Limb (tissue), 2 donors: ENCODE data around the gene UBE2J2.

Experiments
- DNase-seq, 2 donors: peaks; one replicate each; pipeline ENCODE4 v3.0.0-alpha.2; 2016; ENCODE audit errors: extremely low spot score in 2 of 2

Gene UBE2J2

GRCh38 chr1:1296070-1297061, 22.7 kb upstream of the UBE2J2 start:
- DNase-seq: no peak

GRCh38 chr1:1295154-1295923, 21.7 kb upstream of the UBE2J2 start:
- no peak for DNase-seq

DNA sequence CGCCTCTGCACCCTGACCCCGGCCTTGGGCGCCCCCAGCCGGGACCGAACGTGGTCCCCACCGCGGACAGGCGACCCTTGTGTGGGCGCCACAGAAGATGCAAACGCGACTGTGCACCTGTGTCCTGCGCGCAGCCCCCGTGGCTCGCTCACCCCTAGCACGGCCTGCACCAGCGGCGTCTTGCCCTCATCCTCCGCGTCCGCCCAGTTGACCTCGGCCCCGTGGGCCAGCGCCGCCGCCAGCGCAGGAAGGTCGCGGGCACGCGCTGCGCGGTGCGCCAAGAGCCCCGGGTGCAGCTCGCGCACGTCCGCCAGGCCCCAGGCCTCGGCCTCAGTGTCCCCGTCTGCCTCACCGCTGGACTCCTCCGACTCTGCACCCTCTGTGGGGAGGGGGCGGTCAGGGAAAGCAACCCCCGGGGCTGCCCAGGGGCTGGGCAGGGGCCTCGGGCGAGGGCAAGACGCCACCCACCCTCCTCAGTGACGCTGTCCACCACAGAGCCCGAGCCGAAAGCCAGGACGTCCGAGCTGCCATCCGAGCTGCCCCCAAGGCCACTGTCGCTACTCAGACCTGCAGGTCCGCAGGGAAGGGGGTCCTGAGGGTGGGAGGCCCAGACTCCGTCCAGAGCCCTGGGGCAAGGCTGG, 20.7 kb upstream of the UBE2J2 start:
- no peak for DNase-seq

GRCh38 chr1:1293263-1294249, 19.9 kb upstream of the UBE2J2 start:
- DNase-seq: no peak

DNA sequence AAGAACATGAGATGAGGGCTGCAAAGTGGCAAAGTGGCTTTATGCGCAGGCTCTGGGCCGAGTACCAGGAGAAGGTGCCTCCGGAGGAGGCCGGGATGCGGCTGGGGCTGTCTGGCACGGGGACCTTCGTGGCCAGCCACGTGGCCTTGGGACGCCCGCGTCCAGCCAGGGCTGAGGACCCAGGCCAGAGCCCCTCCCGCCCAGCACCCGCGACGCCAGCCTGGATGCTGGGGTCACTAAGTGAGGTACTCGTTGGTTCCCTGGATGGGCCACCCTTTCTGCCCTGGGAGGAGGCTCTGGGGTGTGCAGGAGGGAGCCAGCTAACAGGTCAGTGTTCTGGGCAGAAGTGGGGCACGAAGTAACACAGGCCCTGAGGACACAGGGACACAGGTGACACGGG, 19.2 kb upstream of the UBE2J2 start:
- DNase-seq: no peak

DNA sequence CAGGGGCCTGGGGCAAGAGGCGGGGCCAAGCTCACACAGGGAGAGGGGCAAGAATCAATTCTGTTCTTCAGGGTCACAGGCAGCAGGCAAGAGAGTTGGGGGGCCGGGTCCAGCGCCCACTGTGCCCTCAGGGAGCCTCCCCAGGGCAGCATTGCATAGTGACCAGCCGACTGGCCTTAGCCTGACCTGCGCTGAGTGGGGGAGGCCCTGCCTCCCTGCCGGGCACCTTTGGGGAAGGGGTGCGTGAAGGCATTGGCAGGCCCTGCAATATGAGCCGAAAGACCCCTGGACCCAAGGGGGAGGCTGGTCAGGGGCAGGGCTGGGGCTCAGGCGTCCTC, 18.8 kb upstream of the UBE2J2 start:
- no peak for DNase-seq

DNA sequence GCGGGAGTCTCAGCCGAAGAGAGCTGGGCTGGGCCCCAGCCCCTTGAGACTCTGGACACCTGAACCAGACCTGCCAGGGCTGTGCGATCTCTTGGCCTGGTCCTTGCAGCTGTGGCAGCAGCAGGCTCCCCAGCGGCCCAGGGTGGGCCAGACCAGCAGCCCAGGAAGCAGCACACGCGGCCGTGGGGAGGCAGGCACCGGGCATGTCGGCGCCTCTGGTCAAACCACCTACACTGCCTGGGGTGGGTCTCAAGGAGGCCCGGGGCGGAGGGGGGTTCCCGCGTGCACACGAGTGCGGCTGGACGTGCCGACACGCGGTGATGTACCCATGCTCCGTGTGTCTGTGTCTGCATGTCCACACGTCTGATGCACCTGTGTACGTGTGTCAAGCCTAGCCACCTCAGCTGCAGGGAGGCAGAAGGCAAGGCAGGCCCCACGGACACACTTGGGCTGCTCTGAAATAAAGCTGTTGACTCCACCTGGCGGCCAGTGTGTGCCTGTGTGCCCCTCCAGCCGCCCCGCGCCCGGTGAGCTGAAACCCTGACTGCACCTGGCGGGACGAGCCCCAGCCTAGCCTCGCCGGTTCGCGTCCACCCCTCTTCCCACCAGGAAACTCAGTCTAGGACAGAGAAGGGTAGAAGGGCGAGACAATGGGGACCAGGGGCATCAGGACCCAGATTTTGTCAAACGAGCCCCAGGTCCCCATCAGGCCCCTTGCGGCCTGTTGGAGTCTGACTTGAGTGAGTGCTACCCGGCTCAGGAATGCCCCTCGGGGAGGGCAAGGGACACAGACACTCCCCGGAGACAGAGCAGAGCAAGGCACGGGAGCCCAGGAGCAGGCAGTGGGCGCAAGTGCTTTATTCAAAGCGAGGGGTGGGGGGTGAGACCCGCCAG, 18.1 kb upstream of the UBE2J2 start:
- peak; percentile 50 to 82 for DNase-seq

DNA sequence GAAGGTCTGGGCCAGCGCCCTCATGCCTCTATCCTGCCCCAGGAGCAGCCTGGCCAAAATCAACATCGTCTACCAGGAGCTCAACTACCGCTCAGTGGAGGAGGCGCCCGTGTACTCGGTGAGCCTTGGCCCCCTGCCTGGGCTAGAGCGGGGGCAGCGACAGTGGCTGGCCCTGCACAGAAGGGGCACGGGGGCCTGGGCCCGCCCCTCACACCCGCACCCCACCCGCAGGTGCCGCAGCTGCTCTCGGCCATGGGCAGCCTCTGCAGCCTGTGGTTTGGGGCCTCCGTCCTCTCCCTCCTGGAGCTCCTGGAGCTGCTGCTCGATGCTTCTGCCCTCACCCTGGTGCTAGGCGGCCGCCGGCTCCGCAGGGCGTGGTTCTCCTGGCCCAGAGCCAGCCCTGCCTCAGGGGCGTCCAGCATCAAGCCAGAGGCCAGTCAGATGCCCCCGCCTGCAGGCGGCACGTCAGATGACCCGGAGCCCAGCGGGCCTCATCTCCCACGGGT, 17.4 kb upstream of the UBE2J2 start:
- no peak for DNase-seq

GRCh38 chr1:1290238-1290731, 16.6 kb upstream of the UBE2J2 start:
- peak in 1 of 2 donors; percentile 73 for DNase-seq

DNA sequence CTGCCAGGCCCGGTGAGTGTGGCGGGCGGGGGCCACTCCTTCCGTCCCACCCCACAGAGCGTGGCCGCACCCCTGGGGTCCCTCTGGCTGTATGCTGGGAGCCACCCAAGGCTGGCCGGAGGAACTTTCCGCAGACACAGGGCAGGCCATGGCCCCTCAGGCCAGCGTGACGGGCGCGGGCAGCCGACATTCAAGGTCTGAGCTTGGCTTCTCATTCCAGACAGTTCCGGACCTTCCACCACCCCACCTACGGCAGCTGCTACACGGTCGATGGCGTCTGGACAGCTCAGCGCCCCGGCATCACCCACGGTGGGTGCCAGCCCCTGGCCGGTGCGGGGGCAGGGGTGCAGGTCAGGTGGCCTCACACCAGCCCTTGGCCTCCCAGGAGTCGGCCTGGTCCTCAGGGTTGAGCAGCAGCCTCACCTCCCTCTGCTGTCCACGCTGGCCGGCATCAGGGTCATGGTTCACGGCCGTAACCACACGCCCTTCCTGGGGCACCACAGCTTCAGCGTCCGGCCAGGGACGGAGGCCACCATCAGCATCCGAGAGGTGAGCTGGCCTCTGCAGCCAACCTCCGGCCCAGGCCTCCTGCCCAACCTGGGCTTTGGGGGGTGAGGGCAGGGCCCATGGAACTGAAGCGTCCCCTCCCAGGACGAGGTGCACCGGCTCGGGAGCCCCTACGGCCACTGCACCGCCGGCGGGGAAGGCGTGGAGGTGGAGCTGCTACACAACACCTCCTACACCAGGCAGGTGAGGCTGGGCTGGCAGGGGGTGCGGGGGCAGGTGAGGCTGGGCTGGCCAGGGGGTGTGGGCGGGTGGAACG, 13.8 kb upstream of the UBE2J2 start:
- no peak for DNase-seq

- DNase-seq: no peak
These were observed 12.9 kb upstream of the UBE2J2 start for GRCh38 chr1:1286313-1287261.

DNA sequence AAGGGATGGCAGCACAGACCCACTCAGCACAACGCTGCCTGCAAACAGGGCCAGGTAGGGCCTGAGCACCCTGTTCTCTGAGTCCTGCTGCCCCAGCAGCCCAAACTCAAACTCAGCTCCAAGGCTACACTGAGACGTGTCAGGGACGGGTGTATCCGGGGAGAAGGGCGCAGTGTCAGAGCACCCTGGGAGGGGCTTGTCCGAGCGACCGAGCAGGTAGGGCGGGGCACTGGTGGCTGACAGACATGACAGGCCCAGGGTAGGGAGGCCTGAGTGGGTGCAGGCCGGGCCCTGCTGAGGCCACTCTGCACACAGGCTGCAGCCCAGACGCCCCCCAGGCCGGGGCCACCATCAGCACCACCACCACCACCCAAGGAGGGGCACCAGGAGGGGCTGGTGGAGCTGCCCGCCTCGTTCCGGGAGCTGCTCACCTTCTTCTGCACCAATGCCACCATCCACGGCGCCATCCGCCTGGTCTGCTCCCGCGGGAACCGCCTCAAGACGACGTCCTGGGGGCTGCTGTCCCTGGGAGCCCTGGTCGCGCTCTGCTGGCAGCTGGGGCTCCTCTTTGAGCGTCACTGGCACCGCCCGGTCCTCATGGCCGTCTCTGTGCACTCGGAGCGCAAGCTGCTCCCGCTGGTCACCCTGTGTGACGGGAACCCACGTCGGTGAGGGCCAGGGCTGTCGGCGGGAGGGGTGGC, 12.1 kb upstream of the UBE2J2 start:
- DNase-seq: no peak

- DNase-seq: no peak
These were observed 11.5 kb upstream of the UBE2J2 start for GRCh38 chr1:1285102-1285571.

GRCh38 chr1:1284221-1285101, 10.8 kb upstream of the UBE2J2 start:
- DNase-seq: no peak

DNA sequence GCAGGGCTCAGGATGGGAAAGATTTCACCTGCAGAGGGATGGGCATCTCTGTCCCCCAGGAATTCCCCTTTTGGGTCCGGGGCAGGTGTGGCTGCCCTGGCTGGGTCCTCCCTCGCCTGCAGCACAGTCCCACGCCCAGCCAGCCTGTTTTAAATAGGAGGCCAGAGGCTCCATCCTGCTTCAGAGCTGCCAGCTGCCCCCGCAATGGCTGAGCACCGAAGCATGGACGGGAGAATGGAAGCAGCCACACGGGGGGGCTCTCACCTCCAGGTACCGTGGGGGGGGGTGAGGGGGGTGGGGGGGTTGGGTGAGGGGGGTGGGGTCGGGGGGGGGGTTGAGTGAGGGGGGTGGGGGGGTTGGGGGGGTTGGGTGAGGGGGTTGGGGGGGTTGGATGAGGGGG, 10.2 kb upstream of the UBE2J2 start:
- no peak for DNase-seq

- no peak for DNase-seq
These were observed 9.3 kb upstream of the UBE2J2 start for GRCh38 chr1:1282998-1283397.
